Nephron progenitor cell (in vitro differentiated cells): ENCODE data around the gene TMEM258.

Experiments used
- DNase-seq: peaks from one replicate; pipeline ENCODE4 v3.0.0; 2021
- H3K27ac Mint-ChIP-seq: 2 replicates; pipeline ENCODE4 v1.8.0; 2021; ENCODE audit warnings: mild to moderate bottlenecking, moderate library complexity, mixed read lengths
- H3K27me3 Mint-ChIP-seq: 2 replicates; pipeline ENCODE4 v1.8.0; 2021; ENCODE audit warnings: mild to moderate bottlenecking, low read depth, mixed read lengths; ENCODE audit not compliant: poor library complexity
- H3K36me3 Mint-ChIP-seq: 2 replicates; pipeline ENCODE4 v1.8.0; 2021; ENCODE audit warnings: low read depth, mixed read lengths
- H3K4me1 Mint-ChIP-seq: 2 replicates; pipeline ENCODE4 v1.8.0; 2021; ENCODE audit warnings: mixed read lengths
- H3K4me3 Mint-ChIP-seq: 2 replicates; pipeline ENCODE4 v1.8.0; 2021; ENCODE audit warnings: mild to moderate bottlenecking, moderate library complexity, mixed read lengths
- H3K9me3 Mint-ChIP-seq: 2 replicates; pipeline ENCODE4 v1.8.0; 2021; ENCODE audit warnings: mild to moderate bottlenecking, moderate library complexity, mixed read lengths
- CTCF ChIP-seq: fragments of 200-600 bp; sonication (generic); IDR thresholded peaks from 2 replicates; pipeline ENCODE4 v1.5.0; 2021; ENCODE audit warnings: antibody characterized with exemption

The TMEM258 gene

GRCh38 chr11:61773356-61773755, 19.0 kb downstream of the TMEM258 start:
- Mint-ChIP-seq H3K36me3 (peaks cover 6% of the 10 kb centered on the region), H3K4me1 (peaks cover 59% of the 10 kb centered on the region), H3K4me3 (no peak overlapping the region), H3K27me3 (peaks cover 3% of the 10 kb centered on the region), H3K9me3 (no peaks in the 10 kb centered on the region), H3K27ac (peak overlapping the region; percentile 75)
- DNase-seq, result peak; percentile 40
- no peak for TF ChIP-seq CTCF

GRCh38 chr11:61771985-61772455, 20.4 kb downstream of the TMEM258 start:
- Mint-ChIP-seq H3K27ac (no peak overlapping the region), H3K4me3 (no peak overlapping the region), H3K9me3 (no peaks in the 10 kb centered on the region), H3K4me1 (peaks cover 60% of the 10 kb centered on the region), H3K36me3 (no peaks in the 10 kb centered on the region), H3K27me3 (peaks cover 3% of the 10 kb centered on the region)
- peak; percentile 49 for DNase-seq
- no peak for TF ChIP-seq CTCF

- DNase-seq, result no peak
- H3K27ac Mint-ChIP-seq, result peak overlapping the region; percentile 36
- peaks cover 63% of the 10 kb centered on the region for H3K4me1 Mint-ChIP-seq
- no peak overlapping the region for H3K4me3 Mint-ChIP-seq
- H3K27me3 Mint-ChIP-seq, result peaks cover 3% of the 10 kb centered on the region
- no peaks in the 10 kb centered on the region for H3K36me3 Mint-ChIP-seq
- H3K9me3 Mint-ChIP-seq, result no peaks in the 10 kb centered on the region
- TF ChIP-seq CTCF, result no peak
Measured at GRCh38 chr11:61771195-61771894, 21.1 kb downstream of the TMEM258 start.

GRCh38 chr11:61769946-61770683, 22.3 kb downstream of the TMEM258 start:
- H3K4me3 Mint-ChIP-seq, result no peak overlapping the region
- no peak for DNase-seq
- H3K27me3 Mint-ChIP-seq, result peaks cover 3% of the 10 kb centered on the region
- no peaks in the 10 kb centered on the region for H3K9me3 Mint-ChIP-seq
- no peaks in the 10 kb centered on the region for H3K36me3 Mint-ChIP-seq
- TF ChIP-seq CTCF, result no peak
- peaks cover 64% of the 10 kb centered on the region for H3K4me1 Mint-ChIP-seq
- H3K27ac Mint-ChIP-seq, result no peak overlapping the region

GRCh38 chr11:61769169-61769920, 23.1 kb downstream of the TMEM258 start:
- DNase-seq, result peak; percentile 48
- H3K4me1 Mint-ChIP-seq, result peaks cover 60% of the 10 kb centered on the region
- peak; percentile 50 for TF ChIP-seq CTCF
- H3K4me3 Mint-ChIP-seq, result no peak overlapping the region
- peaks cover 3% of the 10 kb centered on the region for H3K27me3 Mint-ChIP-seq
- H3K36me3 Mint-ChIP-seq, result no peaks in the 10 kb centered on the region
- no peak overlapping the region for H3K27ac Mint-ChIP-seq
- no peaks in the 10 kb centered on the region for H3K9me3 Mint-ChIP-seq
